ENCODE measurements around the gene ZNF226.
"Not testable (repeated sequence)": the region's sequence is repeated elsewhere in the genome, so short reads cannot be mapped to it uniquely, and the experiment has no call there.

ZNF226 gene

GRCh38 chr19:44212250-44212865, 47.5 kb downstream of the ZNF226 start, which contains the start of gene ZNF227:
Gene ZNF227 (plus strand): TSS chr19:44212532. CDS start chr19:44217793, 5,261 bp downstream.
- peak; percentile 84 for DNase-seq (ENCODE audit: low read depth)

- DNase-seq (ENCODE audit: low read depth): no peak
These were observed 48.0 kb downstream of the ZNF226 start for GRCh38 chr19:44212866-44213346.

DNA sequence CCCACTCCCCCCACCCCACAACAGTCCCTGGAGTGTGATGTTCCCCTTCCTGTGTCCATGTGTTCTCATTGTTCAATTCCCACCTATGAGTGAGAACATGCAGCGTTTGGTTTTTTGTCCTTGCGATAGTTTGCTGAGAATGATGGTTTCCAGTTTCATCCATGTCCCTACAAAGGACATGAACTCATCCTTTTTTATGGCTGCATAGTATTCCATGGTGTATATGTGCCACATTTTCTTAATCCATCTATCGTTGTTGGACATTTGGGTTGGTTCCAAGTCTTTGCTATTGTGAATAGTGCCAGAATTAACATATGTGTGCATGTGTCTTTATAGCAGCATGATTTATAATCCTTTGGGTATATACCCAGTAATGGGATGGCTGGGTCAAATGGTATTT, 55.0 kb downstream of the ZNF226 start:
- DNase-seq (ENCODE audit: low read depth): not testable (repeated sequence)

DNA sequence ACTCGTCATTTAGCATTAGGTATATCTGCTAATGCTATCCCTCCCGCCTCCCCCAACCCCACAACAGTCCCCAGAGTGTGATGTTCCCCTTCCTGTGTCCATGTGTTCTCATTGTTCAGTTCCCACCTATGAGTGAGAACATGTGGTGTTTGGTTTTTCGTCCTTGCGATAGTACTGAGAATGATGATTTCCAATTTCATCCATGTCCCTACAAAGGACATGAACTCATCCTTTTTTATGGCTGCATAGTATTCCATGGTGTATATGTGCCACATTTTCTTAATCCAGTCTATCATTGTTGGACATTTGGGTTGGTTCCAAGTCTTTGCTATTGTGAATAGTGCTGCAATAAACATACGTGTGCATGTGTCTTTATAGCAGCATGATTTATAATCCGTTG, 55.9 kb downstream of the ZNF226 start:
- DNase-seq (ENCODE audit: low read depth): not testable (repeated sequence)

- DNase-seq (ENCODE audit: low read depth): not testable (repeated sequence)
These were observed 56.4 kb downstream of the ZNF226 start for GRCh38 chr19:44221291-44221690.

Data from non-pigmented ciliary epithelial cell (primary cell).